H7 (cell line): ENCODE results near the gene PRTFDC1. TPM values are rescaled to one million over a fixed set of nuclear protein-coding genes. Genes with fewer than 3 reads are reported as not detected.

Source experiments
- DNase-seq: peaks from one replicate; pipeline ENCODE4 v3.0.0; 2012
- H3K27me3 ChIP-seq: 2 replicates; pipeline ENCODE4 v1.6.0; 2011; ENCODE audit warnings: mild to moderate bottlenecking, low read length; ENCODE audit not compliant: control insufficient read depth, insufficient read depth
- H3K36me3 ChIP-seq: replicated peaks from 2 replicates; pipeline ENCODE4 v1.5.1; 2011; ENCODE audit warnings: low read length; ENCODE audit not compliant: control insufficient read depth, insufficient read depth
- H3K4me3 ChIP-seq: 2 replicates; pipeline ENCODE4 v1.5.1; 2011; ENCODE audit warnings: low read depth, mild to moderate bottlenecking, control low read depth, low read length, moderate library complexity; ENCODE audit not compliant: insufficient read depth
- total RNA-seq: library from RNA; depleted of rRNA; stranded (reverse); fragments of >200 nt; shearing (Covaris generic); gene quantifications from 2 replicates; pipeline ENCODE4 v1.2.3, GENCODE V29; 2014

Gene PRTFDC1
- total RNA-seq, 1 experiment from 2014 or later: 12.5 TPM

- no peak overlapping the region for H3K4me3 ChIP-seq
- no peaks in the 10 kb centered on the region for H3K36me3 ChIP-seq
- H3K27me3 ChIP-seq: no peaks in the 10 kb centered on the region
- no peak for DNase-seq
Observed at GRCh38 chr10:24891823-24892222, 60.6 kb downstream of the PRTFDC1 start.

GRCh38 chr10:24889639-24890038 is 62.8 kb downstream of the PRTFDC1 start:
- Histone ChIP-seq H3K27me3 (no peaks in the 10 kb centered on the region), H3K4me3 (no peak overlapping the region), H3K36me3 (no peaks in the 10 kb centered on the region)
- DNase-seq: no peak

- H3K27me3 ChIP-seq: no peaks in the 10 kb centered on the region
- H3K4me3 ChIP-seq: no peak overlapping the region
- H3K36me3 ChIP-seq: no peaks in the 10 kb centered on the region
- no peak for DNase-seq
Observed at GRCh38 chr10:24887855-24888231, 64.6 kb downstream of the PRTFDC1 start.

- Histone ChIP-seq H3K36me3 (no peaks in the 10 kb centered on the region), H3K27me3 (no peaks in the 10 kb centered on the region), H3K4me3 (no peak overlapping the region)
- DNase-seq: no peak
Observed at GRCh38 chr10:24886290-24886680, 66.1 kb downstream of the PRTFDC1 start.

DNA sequence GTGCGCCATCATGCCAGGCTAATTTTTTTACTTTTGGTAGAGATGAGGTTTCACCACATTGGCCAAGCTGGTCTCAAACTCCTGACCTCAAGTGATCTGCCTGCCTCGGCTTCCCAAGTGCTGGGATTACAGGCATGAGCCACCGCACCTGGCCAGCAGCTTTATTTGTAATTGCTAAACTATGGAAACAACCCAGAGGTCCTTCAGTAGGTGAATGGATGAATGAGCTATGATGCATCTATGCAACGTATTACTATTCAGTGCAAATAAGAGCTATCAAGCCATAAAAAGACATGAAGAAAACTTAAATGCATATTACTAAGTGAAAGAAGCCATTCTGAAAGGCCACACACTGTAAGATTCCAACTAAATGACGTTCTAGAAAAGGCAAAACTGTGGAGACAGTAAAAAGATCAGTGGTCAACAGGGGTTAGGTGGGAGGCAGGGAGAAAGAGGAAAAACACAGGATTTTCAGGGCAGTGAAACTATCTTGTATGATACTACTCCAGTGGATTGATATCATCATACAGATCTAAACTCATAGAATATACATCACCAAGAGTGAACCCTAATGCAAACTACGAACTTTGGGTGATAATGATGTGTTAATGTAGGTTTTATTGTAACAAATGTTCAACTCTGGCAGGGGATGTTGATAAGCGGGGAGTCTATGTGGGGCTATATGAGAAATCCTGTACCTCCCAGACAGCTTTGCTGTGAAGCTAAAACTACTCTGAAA is 66.7 kb downstream of the PRTFDC1 start:
- no peaks in the 10 kb centered on the region for H3K36me3 ChIP-seq
- DNase-seq: no peak
- H3K27me3 ChIP-seq: no peaks in the 10 kb centered on the region
- H3K4me3 ChIP-seq: no peak overlapping the region

DNA sequence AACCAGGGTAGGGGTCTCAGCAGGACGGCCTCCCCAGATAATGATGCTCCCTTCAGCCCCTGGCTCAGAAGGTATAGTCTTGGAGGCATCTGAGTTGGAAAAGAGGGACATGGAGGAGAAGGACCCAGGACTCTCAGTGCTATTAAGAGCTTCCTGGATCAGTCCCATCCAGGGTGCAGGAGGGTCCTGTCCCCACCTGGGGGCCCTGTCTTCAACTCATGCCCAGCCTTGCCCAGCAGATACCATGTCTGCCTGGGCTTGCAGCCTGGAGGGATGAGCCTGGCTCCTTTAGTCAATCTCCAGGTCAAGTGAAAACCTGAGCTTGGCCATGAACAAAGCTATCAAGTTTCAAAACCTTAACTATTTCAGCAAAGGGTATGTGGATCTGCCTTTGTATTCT is 67.6 kb downstream of the PRTFDC1 start:
- DNase-seq: peak; percentile 54
- no peak overlapping the region for H3K4me3 ChIP-seq
- H3K36me3 ChIP-seq: no peaks in the 10 kb centered on the region
- H3K27me3 ChIP-seq: no peaks in the 10 kb centered on the region

GRCh38 chr10:24884316-24884715 is 68.1 kb downstream of the PRTFDC1 start:
- DNase-seq: no peak
- Histone ChIP-seq H3K4me3 (no peak overlapping the region), H3K27me3 (no peaks in the 10 kb centered on the region), H3K36me3 (no peaks in the 10 kb centered on the region)

DNA sequence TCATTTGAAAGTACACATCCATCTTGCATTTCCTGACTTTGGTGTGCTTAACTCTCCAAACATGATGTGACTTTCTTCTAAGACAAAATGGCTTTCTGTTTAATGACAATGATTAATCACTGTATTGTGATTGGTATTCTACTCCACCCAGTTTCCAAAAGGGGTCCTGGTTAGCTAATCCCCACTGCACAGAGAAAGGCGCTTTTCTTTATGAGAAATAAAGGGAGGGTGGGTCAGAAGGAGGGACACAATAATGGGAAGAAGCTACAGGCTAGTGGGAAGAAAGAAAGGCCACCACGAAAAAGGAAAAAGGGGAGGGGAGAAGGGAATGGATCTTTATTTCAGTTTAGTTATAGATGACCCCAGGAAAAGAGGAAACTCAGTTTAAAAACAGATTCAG is 69.2 kb downstream of the PRTFDC1 start:
- H3K4me3 ChIP-seq: no peak overlapping the region
- no peaks in the 10 kb centered on the region for H3K36me3 ChIP-seq
- DNase-seq: no peak
- H3K27me3 ChIP-seq: no peaks in the 10 kb centered on the region

- no peaks in the 10 kb centered on the region for H3K36me3 ChIP-seq
- no peak for DNase-seq
- H3K27me3 ChIP-seq: no peaks in the 10 kb centered on the region
- no peak overlapping the region for H3K4me3 ChIP-seq
Observed at GRCh38 chr10:24882047-24882698, 70.2 kb downstream of the PRTFDC1 start.

DNA sequence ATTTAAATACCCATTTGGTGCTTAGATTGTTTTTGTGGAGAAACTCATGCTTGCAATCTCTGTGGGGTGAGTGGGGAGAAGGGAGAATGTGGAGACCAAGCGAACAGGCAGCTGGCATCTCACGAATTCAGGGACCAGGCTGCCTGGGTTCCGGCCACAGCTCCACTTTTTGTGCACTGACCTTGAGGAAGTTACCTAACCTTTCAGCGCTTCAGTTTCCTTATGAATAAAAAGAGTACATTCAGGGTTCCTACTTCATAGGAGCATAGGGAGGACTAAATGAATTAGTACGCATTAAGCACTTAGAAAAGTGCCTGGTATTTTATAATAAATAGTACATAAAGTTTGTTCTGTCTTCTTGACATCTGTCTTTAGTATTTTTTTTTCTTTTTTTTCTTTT is 72.5 kb downstream of the PRTFDC1 start:
- Histone ChIP-seq H3K4me3 (no peak overlapping the region), H3K36me3 (no peaks in the 10 kb centered on the region), H3K27me3 (no peaks in the 10 kb centered on the region)
- DNase-seq: no peak

GRCh38 chr10:24874133-24874532 is 78.3 kb downstream of the PRTFDC1 start:
- H3K36me3 ChIP-seq: no peaks in the 10 kb centered on the region
- H3K27me3 ChIP-seq: no peaks in the 10 kb centered on the region
- DNase-seq: no peak
- no peak overlapping the region for H3K4me3 ChIP-seq

DNA sequence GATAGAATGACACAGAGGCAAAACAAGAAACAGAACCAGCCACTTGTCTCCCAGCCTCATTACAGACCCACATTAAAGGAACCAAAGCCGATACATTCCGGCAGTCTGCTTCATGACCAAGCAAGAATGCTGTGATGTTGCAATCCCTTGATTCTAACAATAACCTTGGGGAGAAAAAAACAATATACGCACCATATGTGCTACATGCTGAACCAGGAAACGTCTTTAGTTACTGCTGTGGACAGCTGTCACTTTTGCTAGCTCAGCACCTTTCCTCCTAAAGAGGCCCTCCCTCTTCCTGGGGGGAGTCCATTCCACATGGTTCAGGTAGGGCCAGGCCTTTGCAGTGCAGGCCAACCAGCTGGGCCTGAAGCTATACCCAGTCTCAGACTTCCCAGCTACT is 79.1 kb downstream of the PRTFDC1 start:
- no peaks in the 10 kb centered on the region for H3K36me3 ChIP-seq
- DNase-seq: no peak
- H3K27me3 ChIP-seq: no peaks in the 10 kb centered on the region
- H3K4me3 ChIP-seq: no peak overlapping the region

DNA sequence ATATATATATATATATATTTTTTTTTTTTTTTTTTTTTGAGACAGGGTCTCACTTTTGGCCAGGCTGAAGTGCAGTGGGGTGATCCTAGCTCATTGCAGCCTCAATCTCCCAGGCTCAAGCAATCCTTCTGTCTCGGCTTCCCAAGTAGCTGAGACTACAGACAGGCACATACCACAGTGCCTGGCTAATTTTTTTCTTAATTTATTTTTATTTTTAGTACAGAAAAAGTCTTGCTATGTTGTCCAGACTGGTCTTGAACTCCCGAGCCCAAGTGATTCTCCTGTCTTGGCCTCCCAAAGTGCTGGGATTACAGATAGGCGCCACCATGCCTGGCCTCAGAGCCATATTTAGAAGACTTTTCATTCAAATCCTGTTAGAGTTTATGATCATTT is 79.6 kb downstream of the PRTFDC1 start:
- Histone ChIP-seq H3K4me3 (no peak overlapping the region), H3K27me3 (no peaks in the 10 kb centered on the region), H3K36me3 (no peaks in the 10 kb centered on the region)
- no peak for DNase-seq

GRCh38 chr10:24872049-24872789 is 80.2 kb downstream of the PRTFDC1 start:
- H3K27me3 ChIP-seq: no peaks in the 10 kb centered on the region

More at GRCh38 chr10:24872049-24872789, 80.2 kb downstream of the PRTFDC1 start:
- DNase-seq: no peak
- Histone ChIP-seq H3K4me3 (no peak overlapping the region), H3K36me3 (no peaks in the 10 kb centered on the region)
